Renal pelvis (tissue), 4 donors: ENCODE data around the gene CDKN2C. TPM values are rescaled to one million over a fixed set of nuclear protein-coding genes. Genes with fewer than 3 reads are reported as not detected.

ENCODE experiments used
- DNase-seq: peaks from one replicate; pipeline ENCODE4 v3.0.0-alpha.2; 2013
- polyA plus RNA-seq, 3 donors: library from polyadenylated mRNA; unstranded; fragments of 120-200 nt; gene quantifications; one replicate each; pipeline ENCODE4 v1.2.1, GENCODE V29; 2013; ENCODE audit not compliant: insufficient read length in 3 of 3

Gene CDKN2C
- polyA plus RNA-seq, 3 donors, result 6.9 to 10.5 (median 10.1) TPM

DNA sequence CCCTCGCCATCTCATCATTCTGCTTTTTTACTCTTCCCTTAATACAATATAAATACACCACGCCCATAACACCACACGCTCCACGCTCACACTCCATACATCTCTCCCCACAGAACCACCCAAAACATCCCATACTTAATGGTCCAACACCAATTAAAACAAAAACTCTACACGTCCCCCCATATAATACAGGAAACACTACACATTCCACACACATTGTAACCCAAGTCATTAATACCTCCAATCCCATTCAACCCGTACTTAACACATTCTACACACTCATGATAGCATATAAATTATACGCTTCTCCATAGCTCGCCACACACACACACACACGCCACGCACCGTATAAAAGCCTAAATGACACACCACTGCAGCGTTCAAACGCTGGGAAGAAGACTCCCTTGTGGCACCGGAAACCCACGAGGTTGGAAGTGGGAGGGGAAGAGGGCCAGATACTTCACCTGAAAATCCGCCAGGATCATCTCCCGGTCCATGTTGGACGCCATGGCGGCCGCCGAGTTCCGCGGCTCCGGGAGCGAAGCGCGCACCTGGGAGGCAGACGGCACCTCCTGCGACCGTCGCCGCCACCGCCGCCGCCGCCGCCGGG lies 10.6 kb upstream of the CDKN2C start:
- DNase-seq, result no peak

DNA sequence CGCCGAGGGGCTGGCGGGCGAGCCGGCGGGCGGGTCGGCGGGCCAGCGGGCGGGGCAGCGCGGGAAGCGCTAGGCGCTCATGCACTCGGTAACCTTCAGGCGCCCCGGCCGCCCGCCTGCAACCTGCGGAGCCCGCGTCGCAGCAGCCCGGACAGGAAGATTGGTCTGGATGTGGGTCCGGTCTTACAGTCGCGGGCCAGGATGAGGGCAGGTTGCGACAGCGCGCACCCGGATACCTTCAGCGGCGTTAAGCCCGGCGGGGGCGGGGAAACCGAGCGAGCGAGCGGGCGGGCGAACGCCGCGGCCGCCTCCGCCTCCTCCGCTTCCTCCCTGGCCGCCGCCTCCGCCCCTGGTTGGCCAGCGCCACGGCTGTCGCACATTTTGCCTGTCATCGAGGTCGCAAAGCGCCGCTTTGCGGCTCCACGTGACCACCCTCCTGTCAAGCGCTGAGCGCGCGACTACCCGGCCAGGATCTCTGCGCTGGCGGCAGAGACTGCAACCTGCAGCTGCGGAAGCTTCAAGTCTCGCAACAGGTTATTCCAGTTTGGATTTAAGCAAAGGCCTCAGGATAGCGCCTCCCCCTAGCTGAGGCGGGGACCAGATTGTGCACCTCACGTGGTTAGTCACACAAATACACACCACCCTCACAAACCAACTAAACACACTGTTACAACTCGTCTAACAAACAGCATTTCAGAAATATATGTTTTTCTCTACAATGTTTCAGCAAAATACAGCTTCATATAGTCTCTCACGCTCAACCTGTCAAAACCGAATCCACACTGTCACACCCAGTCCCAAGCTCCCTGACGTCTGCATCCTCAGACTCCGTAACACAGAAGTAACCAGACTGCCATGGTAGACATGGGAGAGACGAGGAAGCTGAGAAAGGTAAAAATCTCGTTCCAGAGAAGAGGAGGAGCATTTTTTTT lies 9.9 kb upstream of the CDKN2C start, which contains the start of gene FAF1:
Gene FAF1 (minus strand): TSS at position 355 of the 932 bp plus-strand sequence. CDS start 456 bp downstream, outside the sequence.
- DNase-seq, result peak; percentile 97

DNA sequence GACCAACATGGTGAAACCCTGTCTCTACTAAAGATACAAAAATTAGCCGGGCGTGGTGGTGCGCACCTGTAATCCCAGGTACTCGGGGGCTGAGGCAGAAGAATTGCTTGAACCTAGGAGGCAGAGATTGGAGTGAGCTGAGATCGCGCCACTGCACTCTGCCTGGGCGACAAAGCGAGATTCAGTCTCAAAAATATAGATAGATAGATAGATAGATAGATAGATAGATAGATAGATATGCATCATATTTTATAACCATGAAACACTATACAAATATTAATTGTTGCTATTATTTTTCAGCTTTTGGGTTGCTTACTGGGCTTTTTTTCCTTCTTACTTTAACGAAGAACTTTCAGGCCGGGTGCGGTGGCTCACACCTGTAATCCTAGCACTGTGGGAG lies 5.2 kb upstream of the CDKN2C start:
- DNase-seq, result no peak

DNA sequence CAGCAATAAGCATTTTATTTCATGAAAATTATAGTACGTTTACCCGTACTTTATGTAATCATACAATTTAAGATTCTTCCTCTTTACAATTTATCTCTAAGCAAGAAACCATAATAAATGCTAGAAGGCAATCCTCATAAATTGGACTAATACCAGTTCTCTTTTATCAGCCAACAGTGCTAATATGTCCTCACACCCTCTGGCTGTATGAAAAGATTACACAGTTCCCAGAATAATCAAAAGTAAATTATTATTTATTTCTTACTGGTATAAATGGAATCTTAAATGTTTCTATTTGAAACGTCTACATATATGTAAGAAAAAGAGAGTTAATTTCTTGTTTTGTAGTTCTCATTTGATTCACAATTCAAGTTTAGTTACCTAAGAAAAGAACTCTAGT lies 3.1 kb upstream of the CDKN2C start:
- no peak for DNase-seq

DNA sequence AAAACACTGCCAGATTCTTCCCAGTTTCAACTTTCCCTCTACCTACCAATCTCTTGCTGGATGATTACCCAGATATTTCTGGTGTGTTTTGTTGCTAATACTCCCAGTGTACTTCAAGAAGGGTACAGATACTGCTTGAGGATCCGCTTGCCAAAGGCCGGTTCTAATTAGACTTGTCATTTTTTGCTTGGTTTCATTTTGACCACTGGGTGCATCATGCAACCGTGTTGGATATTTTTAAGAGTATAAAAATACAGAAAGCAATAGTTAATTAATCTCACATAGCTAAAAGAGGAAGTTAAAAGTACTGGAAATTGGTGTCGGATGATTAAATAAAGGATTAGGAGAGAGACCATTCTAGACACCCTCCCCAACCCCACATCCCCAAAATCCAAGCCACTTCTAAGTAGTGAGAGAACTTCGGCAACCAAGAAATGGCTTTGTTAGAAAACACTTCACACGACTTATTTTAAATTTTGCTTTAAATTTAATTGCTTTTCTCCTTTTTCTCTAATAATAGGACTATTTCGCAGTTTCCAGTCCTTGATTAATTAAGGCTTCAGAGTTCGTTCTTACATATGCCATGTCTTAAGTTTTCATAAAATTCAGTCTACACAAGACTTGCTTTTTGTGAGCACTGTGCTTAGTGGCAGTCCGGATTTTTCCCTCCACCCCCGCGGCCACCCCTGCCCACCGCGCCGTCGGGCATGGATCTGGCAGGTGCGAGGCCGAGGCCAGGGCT lies 2.5 kb upstream of the CDKN2C start:
- DNase-seq, result no peak

DNA sequence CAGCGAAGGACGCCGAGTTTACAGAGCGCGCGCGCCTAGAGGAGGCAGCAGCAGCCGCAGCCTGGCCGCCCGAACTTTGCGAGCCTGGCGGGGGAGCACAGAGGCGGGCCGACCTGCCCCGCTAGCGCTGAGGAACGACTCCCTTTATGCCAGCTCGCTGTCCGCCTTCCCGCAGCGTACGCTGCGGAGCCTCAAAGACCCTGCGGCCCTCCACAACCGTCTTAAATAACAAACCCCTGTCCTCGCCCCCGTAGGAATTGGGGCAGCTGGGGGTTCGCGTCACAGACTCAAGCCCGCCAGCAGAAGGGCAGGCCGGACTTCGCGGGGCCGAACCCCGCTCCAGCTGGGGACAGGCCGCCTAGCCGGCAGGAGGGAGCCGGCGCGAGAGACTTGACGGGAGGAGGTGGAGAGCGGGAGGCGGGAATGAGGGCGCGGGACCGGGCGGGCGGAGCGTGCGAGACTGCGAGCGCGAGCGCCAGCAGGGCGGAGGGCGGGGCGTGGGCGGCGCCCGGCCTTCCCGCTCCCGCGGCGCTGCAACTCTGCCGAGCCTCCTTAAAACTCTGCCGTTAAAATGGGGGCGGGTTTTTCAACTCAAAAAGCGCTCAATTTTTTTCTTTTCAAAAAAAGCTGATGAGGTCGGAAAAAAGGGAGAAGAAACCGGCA lies 1.8 kb upstream of the CDKN2C start:
- DNase-seq, result peak; percentile 85

DNA sequence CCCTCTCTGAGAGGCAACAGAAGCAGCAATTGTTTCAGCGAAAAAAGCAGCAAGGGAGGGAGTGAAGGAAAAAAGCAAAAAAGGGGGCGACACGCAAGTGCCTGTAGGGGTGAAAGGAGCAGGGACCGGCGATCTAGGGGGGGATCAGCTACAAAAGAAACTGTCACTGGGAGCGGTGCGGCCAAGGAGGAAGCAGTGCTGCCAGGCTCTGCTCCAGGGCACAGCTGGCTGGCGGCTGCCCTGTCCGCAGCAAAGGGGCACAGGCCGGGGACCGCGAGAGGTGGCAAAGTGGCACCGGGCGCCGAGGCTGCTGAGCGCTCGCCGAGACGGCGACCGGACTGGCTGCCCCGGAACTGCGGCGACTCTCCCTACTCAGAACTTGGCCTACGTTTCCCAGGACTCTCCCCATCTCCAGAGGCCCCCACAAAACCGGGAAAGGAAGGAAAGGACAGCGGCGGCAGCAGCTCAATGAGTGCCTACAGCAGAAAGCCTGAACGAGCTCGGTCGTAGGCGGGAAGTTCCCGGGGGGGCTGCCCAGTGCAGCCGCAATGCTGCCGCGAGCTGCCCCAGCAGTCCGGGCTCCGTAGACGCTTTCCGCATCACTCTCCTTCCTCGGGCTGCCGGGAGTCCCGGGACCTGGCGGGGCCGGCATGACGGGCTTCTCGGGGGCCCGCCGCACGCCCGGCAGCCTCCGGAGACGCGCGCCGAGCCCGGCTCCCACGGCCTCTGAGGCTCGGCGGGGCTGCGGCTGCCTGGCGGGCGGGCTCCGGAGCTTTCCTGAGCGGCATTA lies 1.0 kb upstream of the CDKN2C start:
- no peak for DNase-seq

DNA sequence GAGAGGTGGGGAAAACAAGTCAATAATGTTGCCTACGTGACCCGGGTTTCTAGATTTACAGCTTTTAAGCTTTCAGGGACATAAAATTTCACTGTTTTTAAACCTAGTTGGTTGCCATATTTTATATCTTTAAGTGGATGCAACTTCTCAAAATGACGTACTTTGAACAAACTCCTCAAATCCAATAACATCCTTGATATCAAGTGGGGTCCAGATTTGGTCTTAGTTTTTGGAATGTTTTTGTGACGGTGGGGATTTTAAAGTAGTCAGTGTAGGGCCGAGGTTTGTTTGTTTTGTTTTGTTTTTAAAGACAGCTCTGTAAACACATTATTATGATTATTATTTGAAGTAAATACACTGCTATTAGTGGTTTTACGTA lies 453 bp downstream of the CDKN2C start:
- DNase-seq, result no peak

DNA sequence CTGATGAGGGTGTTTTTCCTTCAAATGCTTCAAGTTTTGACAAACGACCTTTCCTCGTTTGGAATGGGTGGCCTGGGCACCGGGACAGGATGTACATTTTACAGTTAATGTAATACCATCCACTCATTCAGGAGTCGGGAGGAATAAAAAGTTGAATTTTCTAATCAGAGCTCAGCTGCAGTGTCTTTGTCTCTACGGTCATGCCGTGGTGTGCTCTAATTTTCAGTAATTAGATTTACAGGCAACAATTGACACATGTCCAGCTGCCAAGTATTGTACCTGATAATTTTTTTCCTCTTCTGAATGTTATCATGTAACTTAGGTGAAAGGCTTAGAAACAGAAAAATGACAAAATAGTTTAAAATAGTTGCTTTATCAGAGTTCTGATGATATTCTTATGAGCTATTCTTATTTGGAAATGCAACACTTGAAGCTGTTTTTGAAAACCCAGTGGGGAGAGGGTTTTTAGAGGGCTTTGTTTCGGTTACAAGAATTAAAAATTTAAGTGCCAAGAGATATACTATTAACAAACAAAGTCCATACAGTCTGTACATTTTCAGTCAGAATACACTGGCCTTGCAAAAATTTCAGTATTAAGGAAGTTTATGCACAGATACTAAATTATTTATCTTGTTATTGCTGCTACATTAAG lies 1.0 kb downstream of the CDKN2C start:
- no peak for DNase-seq

DNA sequence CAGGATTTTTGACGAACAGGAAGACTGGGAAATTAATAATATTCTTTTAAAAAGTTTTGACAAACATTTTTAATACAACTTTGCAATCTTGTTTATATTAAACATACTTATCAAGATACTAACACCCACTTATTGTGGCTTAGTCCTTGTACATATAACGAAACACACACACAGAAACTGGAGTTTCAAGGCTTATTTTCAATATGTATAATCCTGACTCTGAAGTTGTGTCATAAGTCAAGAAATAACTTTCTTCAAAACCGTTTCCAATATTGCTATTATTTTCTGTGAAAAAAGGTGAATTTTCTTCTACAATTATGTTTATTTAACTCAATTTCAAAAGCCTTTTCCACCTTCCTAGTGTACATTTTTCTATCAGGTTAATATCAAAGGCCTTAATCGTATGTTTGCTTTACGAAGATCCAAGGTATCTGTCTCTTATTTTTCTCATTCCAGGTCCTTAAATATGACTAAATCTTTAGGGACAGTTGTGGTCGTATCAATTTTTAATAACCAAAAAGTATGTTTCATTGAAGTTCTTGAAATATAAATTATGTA lies 1.8 kb downstream of the CDKN2C start:
- no peak for DNase-seq

DNA sequence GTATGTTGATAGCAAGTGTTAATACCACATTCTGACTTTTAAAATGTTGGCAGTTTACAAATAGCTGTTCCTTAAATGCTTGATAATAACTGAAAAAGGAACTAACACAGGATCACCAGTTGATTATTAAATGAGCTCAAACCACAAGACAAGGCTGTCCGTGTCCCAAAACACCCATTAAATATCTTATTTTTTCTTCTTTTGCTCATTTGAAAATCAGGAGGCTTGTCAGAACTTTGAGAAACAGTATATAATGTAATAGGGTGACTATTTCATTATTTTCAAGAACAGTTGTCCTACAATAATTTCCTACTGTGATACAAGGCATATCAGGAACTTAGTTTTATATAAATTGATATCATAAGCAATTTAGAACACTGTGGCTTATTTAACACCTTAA lies 2.7 kb downstream of the CDKN2C start:
- no peak for DNase-seq

DNA sequence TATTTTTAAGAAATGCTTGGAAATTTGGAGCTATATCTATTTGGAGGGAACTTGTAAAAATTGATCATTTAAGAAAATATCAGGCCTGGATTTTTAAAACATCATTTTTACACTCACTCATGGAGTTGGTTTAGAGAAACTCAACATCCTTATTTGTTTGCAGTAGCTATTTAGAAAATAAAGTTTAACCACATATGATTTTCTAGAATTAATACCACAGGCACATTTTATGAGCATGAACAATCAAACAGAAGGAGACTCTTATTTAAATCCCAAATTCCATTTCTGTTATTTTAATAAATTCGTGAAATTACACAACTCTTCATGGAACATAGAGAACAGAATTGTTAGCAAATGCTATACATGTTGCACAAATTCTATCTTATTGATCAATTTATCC lies 3.2 kb downstream of the CDKN2C start:
- DNase-seq, result no peak

DNA sequence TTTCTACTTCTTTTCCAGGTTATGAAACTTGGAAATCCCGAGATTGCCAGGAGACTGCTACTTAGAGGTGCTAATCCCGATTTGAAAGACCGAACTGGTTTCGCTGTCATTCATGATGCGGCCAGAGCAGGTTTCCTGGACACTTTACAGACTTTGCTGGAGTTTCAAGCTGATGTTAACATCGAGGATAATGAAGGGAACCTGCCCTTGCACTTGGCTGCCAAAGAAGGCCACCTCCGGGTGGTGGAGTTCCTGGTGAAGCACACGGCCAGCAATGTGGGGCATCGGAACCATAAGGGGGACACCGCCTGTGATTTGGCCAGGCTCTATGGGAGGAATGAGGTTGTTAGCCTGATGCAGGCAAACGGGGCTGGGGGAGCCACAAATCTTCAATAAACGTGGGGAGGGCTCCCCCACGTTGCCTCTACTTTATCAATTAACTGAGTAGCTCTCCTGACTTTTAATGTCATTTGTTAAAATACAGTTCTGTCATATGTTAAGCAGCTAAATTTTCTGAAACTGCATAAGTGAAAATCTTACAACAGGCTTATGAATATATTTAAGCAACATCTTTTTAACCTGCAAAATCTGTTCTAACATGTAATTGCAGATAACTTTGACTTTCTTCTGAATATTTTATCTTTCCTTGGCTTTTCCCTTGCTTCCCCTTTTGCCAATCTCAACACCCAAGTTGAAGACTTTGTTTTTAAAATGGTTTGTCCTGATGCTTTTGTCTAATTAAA lies 4.0 kb downstream of the CDKN2C start:
- no peak for DNase-seq

DNA sequence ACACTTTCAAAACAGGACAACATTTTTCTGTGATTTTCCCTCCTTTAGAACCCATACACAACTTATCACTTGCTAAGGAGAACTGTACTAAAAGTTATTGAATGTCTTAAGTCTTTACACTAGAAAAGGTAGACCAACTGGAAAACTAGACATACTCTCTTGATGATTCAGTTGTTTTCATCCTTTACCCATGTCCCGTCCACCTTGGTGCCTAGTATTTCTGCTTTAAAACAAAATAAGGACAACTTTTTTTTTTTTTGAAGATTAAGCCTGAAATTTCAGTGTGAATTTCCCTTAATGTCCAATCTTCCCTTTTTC lies 4.5 kb downstream of the CDKN2C start:
- DNase-seq, result no peak

DNA sequence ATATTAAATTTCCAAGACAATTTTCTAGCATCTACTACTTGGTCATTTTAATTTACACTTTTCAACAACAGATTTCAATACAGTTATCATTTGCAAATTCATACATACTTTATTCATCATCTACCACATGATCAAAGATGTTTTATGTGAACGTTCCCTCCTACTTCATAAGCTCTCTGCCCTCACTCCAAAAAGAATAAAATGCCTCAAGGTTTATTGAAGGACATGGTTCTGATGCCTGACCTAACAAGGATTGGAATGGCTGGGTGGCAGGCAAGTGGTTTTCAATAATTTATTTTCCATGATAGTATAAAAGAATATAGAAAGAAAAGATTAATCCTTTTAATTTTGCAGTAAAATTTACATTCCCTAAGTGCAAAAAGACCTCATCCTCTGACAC lies 5.4 kb downstream of the CDKN2C start:
- no peak for DNase-seq

DNA sequence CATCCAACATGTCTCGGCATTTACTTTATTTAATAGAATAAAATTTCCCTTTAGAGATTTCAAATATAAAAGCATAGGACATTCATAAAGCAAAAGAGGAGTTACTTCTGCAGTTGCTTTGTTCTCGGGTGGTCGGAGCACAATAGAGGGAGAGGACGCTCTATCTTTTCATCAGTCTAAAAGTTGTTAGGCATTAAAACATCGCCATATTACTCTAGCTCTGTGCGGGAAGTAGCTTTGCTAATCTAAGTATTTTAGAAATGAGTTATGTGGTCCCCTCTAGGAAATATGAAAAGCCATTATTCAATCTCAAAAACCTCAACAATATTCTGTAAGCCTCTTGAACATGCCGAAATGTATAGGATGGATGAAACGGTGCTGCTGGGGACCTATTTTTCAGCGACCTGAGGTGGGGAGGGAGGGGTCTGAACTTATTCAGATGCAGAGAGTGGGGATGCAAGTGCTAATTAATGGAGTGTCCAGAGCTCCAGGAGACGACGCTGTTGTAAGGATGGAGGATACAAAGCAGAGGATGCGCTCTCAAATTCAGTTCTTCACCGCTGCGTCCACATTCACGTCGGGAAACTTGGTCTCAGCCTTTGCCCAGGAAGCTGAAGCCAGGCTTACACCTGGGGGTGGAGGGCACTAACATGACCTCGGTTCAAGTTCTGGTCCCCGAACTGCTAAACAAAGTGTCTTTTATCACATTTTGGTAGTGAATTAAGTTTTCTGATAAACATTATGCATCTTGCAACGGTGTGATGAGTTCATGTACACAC lies 6.3 kb downstream of the CDKN2C start:
- DNase-seq, result no peak

DNA sequence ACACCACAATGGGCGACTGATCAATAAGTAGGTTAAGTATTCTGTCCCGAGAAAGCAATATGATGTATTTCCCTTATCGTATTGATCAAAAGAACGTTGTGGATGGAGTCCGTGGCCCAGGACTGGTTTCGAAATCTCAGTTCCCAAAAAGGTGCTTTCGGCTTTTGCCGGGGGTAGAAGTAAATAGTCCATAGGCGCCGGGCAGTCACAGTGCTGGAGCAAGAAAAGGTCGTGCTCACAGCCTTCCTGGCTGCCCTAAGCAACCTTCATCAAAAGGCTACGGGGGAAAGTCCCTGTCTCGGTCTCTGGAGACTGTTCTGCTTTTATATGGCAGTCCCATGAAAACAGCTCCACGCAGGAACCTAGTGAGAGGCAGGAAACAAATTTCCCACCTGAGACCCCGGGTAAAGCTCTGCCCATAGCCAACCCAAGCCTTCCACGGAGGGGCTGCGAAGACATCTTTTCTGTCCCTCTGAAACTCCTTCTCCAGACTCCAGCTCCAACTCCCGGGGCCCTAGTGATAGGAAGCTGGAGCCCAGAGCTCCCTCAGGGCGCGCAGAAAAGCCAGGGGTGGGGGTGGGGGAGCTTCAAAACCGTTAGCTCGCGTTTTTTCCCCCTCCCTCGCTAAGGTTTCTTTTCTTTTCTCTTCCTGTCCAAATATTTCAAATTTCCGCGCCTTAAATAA lies 7.0 kb downstream of the CDKN2C start:
- DNase-seq, result no peak

DNA sequence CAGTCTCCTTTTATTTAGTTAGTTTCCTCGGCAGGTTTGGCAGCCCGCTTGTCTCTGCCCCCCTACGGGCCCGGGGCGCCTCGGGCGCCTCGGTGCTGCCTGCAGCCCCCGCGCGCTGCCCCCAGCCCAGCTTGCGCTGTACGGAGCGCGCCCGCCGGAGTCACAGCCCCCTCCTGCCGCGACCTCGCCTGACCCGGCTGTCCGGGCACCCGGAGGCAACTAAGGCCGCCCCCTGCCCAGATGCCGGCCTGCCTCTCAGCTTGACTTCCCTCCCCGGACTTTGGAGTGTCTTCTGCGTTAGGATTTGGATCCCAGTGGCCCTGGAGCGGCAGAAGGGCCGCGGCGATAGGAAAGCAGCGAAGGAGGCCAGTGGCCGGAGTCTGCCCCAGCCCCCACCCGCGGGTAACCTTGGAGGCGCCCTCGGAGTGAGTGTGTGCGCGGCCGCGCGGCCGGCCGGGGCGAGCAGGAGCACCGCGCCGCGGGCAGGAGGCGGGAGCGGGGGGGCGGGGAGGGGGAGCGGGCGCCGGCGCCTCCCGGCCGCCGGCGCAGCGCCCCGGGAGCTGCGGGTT lies 7.6 kb downstream of the CDKN2C start:
- DNase-seq, result no peak
